HuH-7.5 (cell line): ENCODE data around the gene BHLHE23.

Source experiments
- DNase-seq: peaks from one replicate; pipeline ENCODE4 v3.0.0; 2011; ENCODE audit warnings: low spot score

The BHLHE23 gene

DNA sequence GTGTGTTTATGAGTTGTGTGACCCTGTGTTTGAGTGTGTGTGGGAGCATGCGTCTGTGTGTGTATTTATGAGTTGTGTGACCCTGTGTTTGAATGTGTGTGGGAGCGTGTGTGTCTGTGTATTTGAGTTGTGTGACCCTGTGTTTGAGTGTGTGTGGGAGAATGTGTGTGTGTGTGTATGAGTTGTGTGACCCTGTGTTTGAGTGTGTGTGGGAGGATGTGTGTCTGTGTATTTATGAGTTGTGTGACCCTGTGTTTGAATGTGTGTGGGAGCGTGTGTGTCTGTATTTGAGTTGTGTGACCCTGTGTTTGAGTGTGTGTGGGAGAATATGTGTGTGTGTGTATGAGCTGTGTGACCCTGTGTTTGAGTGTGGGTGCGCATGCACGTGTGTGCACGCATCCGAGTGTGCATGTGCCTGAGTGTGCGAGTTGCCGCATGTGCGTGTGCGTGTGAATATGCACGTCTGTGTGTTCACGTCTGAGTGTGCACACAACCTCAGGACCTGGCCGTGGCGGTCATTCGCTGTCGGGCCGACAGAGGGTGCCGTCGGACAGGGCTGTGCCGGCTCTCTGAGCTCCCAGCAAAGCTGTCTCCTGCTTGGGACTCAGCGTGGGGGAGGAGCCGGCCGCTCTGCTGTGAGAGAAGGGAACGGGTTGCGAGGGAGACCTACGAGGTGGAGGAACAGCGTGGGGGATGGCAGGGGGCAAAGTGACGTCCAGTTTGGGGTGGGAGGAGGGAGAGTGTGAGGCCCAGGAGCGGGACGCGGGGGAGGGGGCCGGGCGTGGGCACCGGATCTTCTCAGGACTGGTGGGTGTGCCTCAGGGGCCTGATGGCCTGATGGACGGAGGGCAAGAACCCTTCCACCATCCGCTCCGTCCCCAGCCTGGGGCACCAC lies 34.6 kb downstream of the BHLHE23 start:
- DNase-seq = peak; percentile 99

DNA sequence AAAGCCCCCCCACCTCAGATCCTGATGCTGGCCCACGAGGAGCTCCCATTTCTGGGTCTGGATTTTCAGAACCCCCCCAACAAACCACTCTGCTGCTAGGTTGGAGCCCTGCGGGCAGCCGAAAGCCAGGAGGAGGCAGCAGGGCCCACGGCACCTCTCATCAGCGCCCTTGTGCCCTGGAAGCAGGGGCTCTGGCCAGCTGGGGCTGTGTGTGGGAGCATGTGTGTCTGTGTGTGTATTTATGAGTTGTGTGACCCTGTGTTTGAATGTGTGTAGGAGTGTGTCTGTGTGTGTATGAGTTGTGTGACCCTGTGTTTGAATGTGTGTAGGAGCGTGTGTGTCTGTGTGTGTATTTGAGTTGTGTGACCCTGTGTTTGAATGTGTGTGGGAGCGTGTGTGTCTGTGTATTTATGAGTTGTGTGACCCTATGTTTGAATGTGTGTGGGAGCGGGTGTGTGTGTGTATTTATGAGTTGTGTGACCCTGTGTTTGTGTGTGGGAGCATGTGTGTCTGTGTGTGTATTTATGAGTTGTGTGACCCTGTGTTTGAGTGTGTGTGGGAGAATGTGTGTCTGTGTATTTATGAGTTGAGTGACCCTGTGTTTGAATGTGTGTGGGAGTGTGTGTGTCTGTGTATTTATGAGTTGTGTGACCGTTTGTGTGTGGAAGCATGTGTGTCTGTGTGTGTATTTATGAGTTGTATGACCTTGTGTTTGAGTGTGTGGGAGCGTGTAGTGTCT lies 35.4 kb downstream of the BHLHE23 start:
- DNase-seq = no peak

- no peak for DNase-seq
Measured at GRCh38 chr20:62970307-62971210, 36.2 kb downstream of the BHLHE23 start.

DNA sequence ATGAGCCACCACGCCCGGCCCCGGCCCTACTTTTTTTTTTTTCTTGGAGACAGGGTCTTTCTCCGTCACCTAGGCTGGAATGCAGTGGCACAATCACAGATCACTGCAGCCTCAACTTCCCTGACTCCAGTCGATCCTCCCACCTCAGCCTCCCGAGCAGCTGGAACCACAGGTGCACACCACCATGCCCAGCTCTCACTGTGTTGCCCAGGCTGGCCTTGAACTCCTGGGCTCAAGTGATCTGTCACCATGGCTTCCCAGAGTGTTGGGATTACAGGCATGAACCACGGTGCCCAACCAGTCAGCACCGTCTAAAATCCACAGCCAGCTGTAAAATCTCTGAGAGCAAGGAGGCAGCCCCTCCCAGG lies 36.8 kb downstream of the BHLHE23 start:
- no peak for DNase-seq

DNA sequence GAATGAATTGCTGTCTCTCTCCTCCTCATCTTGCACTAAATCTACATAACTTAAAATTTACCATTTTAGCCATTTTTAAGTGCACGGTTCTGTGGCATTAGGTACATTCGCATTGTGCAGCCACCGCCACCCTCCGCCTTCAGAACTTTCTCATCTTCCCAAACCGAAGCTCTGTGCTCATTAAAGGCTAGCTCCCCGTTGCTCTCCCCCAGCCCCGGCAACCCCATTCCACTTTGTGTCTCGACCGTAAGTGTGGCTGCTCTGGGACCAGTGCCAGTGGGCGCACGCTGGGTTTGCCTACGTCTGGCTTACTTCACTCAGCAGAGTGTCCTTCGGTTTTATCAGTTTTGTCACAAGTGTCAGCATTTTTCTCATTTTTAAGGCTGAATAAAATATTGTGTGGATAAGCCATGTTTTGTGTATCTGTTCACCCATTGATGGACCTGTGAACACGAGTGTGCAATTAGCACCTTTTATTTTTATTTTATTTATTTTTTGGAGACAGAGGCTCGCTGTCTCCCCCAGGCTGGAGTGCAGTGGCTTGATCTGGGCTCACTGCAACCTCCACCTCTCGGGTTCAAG lies 37.5 kb downstream of the BHLHE23 start:
- DNase-seq = no peak

GRCh38 chr20:62968378-62969178 lies 38.2 kb downstream of the BHLHE23 start:
- no peak for DNase-seq

- no peak for DNase-seq
Measured at GRCh38 chr20:62967628-62968351, 39.0 kb downstream of the BHLHE23 start.

GRCh38 chr20:62967149-62967501 lies 39.6 kb downstream of the BHLHE23 start:
- DNase-seq = no peak

DNA sequence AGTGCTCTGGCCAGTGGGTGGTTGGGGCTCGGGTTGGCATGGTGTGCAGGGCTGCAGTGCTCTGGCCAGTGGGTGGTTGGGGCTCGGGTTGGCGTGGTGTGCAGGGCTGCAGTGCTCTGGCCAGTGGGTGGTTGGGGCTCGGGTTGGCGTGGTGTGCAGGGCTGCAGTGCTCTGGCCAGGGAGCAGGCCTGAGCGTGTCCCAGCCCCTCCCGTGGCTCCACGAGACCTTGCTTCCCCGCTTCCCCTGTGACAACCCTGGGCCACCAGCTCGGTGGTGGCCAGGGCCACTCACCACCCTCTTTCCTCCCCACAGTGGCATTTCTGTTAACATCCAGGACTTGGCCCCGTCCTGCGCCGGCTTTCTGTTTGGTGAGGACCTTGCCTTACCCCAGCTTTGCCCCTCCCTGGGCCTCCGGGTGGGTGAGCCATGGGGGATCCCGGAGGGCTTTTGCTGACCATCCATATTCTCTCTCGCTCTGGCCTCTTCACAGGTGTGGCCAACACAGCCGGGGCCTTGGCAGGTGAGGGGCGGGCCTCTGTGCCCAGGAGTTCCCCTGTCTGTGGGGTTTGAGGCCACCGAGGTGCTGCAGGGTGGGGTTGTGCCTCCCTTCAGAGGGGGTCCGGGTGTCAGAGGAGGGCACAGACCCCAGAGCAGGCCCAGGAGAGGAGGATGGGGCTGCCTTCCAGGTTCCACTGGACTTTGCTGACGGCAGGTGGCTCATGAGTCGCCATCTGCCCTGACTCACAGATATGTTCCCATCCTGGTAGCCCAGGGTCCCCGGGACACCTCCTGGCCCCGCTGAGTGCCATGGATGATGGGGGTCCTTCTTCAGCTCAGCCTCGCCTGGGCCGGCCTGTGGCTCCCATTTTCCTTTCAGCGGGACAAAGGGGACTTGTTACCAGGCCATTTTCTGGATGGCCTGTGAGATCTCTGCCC lies 40.3 kb downstream of the BHLHE23 start:
- no peak for DNase-seq

GRCh38 chr20:62965363-62965771 lies 41.4 kb downstream of the BHLHE23 start:
- DNase-seq = no peak

- no peak for DNase-seq
Measured at GRCh38 chr20:62964700-62965099, 42.1 kb downstream of the BHLHE23 start.

DNA sequence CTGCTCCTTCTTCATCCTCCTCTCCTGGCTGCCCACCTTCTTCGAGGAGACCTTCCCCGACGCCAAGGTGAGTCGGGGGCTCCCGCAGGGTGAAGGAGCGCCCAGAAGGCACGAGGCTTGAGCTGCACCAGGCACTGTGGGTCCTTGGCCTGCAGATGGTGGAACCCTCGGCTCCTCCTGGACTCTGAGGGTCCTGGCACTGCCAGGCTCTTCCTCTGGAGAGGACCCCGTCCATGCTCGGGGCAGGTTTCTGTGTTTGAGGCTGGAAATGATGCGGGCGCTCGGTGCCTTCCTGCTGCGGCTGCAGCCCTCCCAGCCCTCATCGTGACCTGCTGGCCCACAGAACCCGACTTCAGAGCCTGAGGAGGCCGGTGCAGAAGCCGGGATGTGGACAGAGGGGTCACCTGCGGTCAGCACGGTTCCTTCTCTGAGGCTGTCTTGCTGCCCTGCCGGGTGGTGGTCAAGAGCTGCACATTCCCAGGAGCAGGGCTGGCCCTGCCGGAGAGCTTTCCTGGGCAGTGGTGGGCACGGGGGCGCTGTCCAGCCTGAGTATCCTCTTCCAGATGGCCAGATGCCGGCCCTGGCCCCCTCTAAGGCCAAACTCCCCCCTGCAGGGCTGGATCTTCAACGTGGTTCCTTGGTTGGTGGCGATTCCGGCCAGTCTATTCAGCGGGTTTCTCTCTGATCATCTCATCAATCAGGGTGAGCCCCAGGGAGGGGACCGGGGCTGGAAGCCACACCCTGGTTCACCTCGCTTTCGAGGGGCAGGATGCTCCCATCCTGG lies 43.0 kb downstream of the BHLHE23 start:
- no peak for DNase-seq

- no peak for DNase-seq
Measured at GRCh38 chr20:62962891-62963613, 43.7 kb downstream of the BHLHE23 start.

GRCh38 chr20:62962221-62962879 lies 44.4 kb downstream of the BHLHE23 start:
- no peak for DNase-seq

DNA sequence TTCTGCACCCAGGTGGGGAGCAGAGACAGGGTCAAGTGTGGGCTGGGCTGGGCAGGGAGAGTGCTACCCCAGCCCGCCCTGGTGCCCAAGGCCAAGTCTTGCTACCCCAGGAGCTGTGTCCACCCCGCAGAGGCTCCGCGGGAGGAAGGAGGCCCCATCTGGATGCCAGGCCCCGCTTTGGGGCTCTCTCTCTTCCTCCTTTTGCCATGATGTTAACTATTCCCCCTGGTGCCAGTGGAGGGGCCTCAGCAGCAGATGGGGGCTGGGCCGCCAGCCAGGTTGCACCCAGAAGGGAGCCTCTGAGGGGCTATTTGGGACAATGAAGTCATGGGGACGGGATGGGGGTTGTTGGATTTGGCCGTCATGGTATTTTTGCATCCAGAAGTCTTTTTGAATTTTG lies 45.0 kb downstream of the BHLHE23 start:
- no peak for DNase-seq

GRCh38 chr20:62961310-62961783 lies 45.4 kb downstream of the BHLHE23 start:
- DNase-seq = no peak
